ENCODE results near the gene RAB6A.
A peak's percentile ranks its signal among the peaks of the same experiment; 100 is the strongest.

The RAB6A gene

GRCh38 chr11:73766763-73767162 is 5.9 kb upstream of the RAB6A start:
- Histone ChIP-seq H3K4me3 (ENCODE audit: insufficient read depth, low read depth, low read length, poor library complexity, severe bottlenecking) (no peak overlapping the region), H3K36me3 (ENCODE audit: control insufficient read depth, insufficient read depth, low read length) (no peaks in the 10 kb centered on the region), H3K9me3 (ENCODE audit: control insufficient read depth, low read length) (no peaks in the 10 kb centered on the region), H3K27me3 (replicated peaks; ENCODE audit: control insufficient read depth, insufficient read depth, low read length, poor library complexity, severe bottlenecking) (no peaks in the 10 kb centered on the region), H3K4me1 (ENCODE audit: control insufficient read depth, insufficient read depth, low read length, poor library complexity, severe bottlenecking) (no peaks in the 10 kb centered on the region), H3K27ac (ENCODE audit: insufficient read depth, low read length, poor library complexity, severe bottlenecking) (no peak overlapping the region)
- no peak for DNase-seq

GRCh38 chr11:73762732-73763131 is 1.9 kb upstream of the RAB6A start:
- Histone ChIP-seq H3K9me3 (ENCODE audit: control insufficient read depth, low read length) (no peaks in the 10 kb centered on the region), H3K27me3 (replicated peaks; ENCODE audit: control insufficient read depth, insufficient read depth, low read length, poor library complexity, severe bottlenecking) (no peaks in the 10 kb centered on the region), H3K27ac (ENCODE audit: insufficient read depth, low read length, poor library complexity, severe bottlenecking) (no peak overlapping the region), H3K4me1 (ENCODE audit: control insufficient read depth, insufficient read depth, low read length, poor library complexity, severe bottlenecking) (no peaks in the 10 kb centered on the region), H3K4me3 (ENCODE audit: insufficient read depth, low read depth, low read length, poor library complexity, severe bottlenecking) (no peak overlapping the region), H3K36me3 (ENCODE audit: control insufficient read depth, insufficient read depth, low read length) (no peaks in the 10 kb centered on the region)
- DNase-seq, result no peak

- H3K36me3 ChIP-seq (ENCODE audit: control insufficient read depth, insufficient read depth, low read length), result no peaks in the 10 kb centered on the region
- DNase-seq, result no peak
- peak overlapping the region; percentile 44 for H3K4me3 ChIP-seq (ENCODE audit: insufficient read depth, low read depth, low read length, poor library complexity, severe bottlenecking)
- H3K4me1 ChIP-seq (ENCODE audit: control insufficient read depth, insufficient read depth, low read length, poor library complexity, severe bottlenecking), result no peaks in the 10 kb centered on the region
- no peaks in the 10 kb centered on the region for H3K9me3 ChIP-seq (ENCODE audit: control insufficient read depth, low read length)
- peak overlapping the region; percentile 66 for H3K27ac ChIP-seq (ENCODE audit: insufficient read depth, low read length, poor library complexity, severe bottlenecking)
- no peaks in the 10 kb centered on the region for H3K27me3 ChIP-seq (replicated peaks; ENCODE audit: control insufficient read depth, insufficient read depth, low read length, poor library complexity, severe bottlenecking)
These were observed 600 bp upstream of the RAB6A start for GRCh38 chr11:73761403-73761945.

GRCh38 chr11:73760135-73760678 is 667 bp downstream of the RAB6A start:
- Histone ChIP-seq H3K4me3 (ENCODE audit: insufficient read depth, low read depth, low read length, poor library complexity, severe bottlenecking) (peak overlapping the region; percentile 89), H3K27me3 (replicated peaks; ENCODE audit: control insufficient read depth, insufficient read depth, low read length, poor library complexity, severe bottlenecking) (no peaks in the 10 kb centered on the region), H3K9me3 (ENCODE audit: control insufficient read depth, low read length) (no peaks in the 10 kb centered on the region), H3K27ac (ENCODE audit: insufficient read depth, low read length, poor library complexity, severe bottlenecking) (peak overlapping the region; percentile 85), H3K4me1 (ENCODE audit: control insufficient read depth, insufficient read depth, low read length, poor library complexity, severe bottlenecking) (no peaks in the 10 kb centered on the region), H3K36me3 (ENCODE audit: control insufficient read depth, insufficient read depth, low read length) (no peaks in the 10 kb centered on the region)
- no peak for DNase-seq

GRCh38 chr11:73759610-73760134 is 1.2 kb downstream of the RAB6A start:
- H3K27ac ChIP-seq (ENCODE audit: insufficient read depth, low read length, poor library complexity, severe bottlenecking), result peak overlapping the region; percentile 85
- H3K4me1 ChIP-seq (ENCODE audit: control insufficient read depth, insufficient read depth, low read length, poor library complexity, severe bottlenecking), result no peaks in the 10 kb centered on the region
- no peaks in the 10 kb centered on the region for H3K9me3 ChIP-seq (ENCODE audit: control insufficient read depth, low read length)
- DNase-seq, result no peak
- peak overlapping the region; percentile 89 for H3K4me3 ChIP-seq (ENCODE audit: insufficient read depth, low read depth, low read length, poor library complexity, severe bottlenecking)
- H3K36me3 ChIP-seq (ENCODE audit: control insufficient read depth, insufficient read depth, low read length), result no peaks in the 10 kb centered on the region
- no peaks in the 10 kb centered on the region for H3K27me3 ChIP-seq (replicated peaks; ENCODE audit: control insufficient read depth, insufficient read depth, low read length, poor library complexity, severe bottlenecking)

- Histone ChIP-seq H3K36me3 (ENCODE audit: control insufficient read depth, insufficient read depth, low read length) (no peaks in the 10 kb centered on the region), H3K27me3 (replicated peaks; ENCODE audit: control insufficient read depth, insufficient read depth, low read length, poor library complexity, severe bottlenecking) (no peaks in the 10 kb centered on the region), H3K4me3 (ENCODE audit: insufficient read depth, low read depth, low read length, poor library complexity, severe bottlenecking) (no peak overlapping the region), H3K9me3 (ENCODE audit: control insufficient read depth, low read length) (no peaks in the 10 kb centered on the region), H3K4me1 (ENCODE audit: control insufficient read depth, insufficient read depth, low read length, poor library complexity, severe bottlenecking) (no peaks in the 10 kb centered on the region), H3K27ac (ENCODE audit: insufficient read depth, low read length, poor library complexity, severe bottlenecking) (no peak overlapping the region)
- DNase-seq, result no peak
These were observed 2.4 kb downstream of the RAB6A start for GRCh38 chr11:73758451-73758850.

GRCh38 chr11:73757598-73757997 is 3.3 kb downstream of the RAB6A start:
- Histone ChIP-seq H3K4me3 (ENCODE audit: insufficient read depth, low read depth, low read length, poor library complexity, severe bottlenecking) (no peak overlapping the region), H3K9me3 (ENCODE audit: control insufficient read depth, low read length) (no peaks in the 10 kb centered on the region), H3K27ac (ENCODE audit: insufficient read depth, low read length, poor library complexity, severe bottlenecking) (no peak overlapping the region), H3K36me3 (ENCODE audit: control insufficient read depth, insufficient read depth, low read length) (no peaks in the 10 kb centered on the region), H3K4me1 (ENCODE audit: control insufficient read depth, insufficient read depth, low read length, poor library complexity, severe bottlenecking) (peaks cover under 1% of the 10 kb centered on the region), H3K27me3 (replicated peaks; ENCODE audit: control insufficient read depth, insufficient read depth, low read length, poor library complexity, severe bottlenecking) (no peaks in the 10 kb centered on the region)
- DNase-seq, result no peak

- no peaks in the 10 kb centered on the region for H3K9me3 ChIP-seq (ENCODE audit: control insufficient read depth, low read length)
- no peak for DNase-seq
- no peaks in the 10 kb centered on the region for H3K36me3 ChIP-seq (ENCODE audit: control insufficient read depth, insufficient read depth, low read length)
- H3K4me1 ChIP-seq (ENCODE audit: control insufficient read depth, insufficient read depth, low read length, poor library complexity, severe bottlenecking), result peaks cover 9% of the 10 kb centered on the region
- H3K4me3 ChIP-seq (ENCODE audit: insufficient read depth, low read depth, low read length, poor library complexity, severe bottlenecking), result no peak overlapping the region
- H3K27ac ChIP-seq (ENCODE audit: insufficient read depth, low read length, poor library complexity, severe bottlenecking), result no peak overlapping the region
- H3K27me3 ChIP-seq (replicated peaks; ENCODE audit: control insufficient read depth, insufficient read depth, low read length, poor library complexity, severe bottlenecking), result no peaks in the 10 kb centered on the region
These were observed 5.2 kb downstream of the RAB6A start for GRCh38 chr11:73755670-73756069.

GRCh38 chr11:73753938-73754337 is 6.9 kb downstream of the RAB6A start:
- no peaks in the 10 kb centered on the region for H3K36me3 ChIP-seq (ENCODE audit: control insufficient read depth, insufficient read depth, low read length)
- no peak overlapping the region for H3K4me3 ChIP-seq (ENCODE audit: insufficient read depth, low read depth, low read length, poor library complexity, severe bottlenecking)
- H3K4me1 ChIP-seq (ENCODE audit: control insufficient read depth, insufficient read depth, low read length, poor library complexity, severe bottlenecking), result peaks cover 9% of the 10 kb centered on the region
- H3K27ac ChIP-seq (ENCODE audit: insufficient read depth, low read length, poor library complexity, severe bottlenecking), result no peak overlapping the region
- DNase-seq, result no peak
- no peaks in the 10 kb centered on the region for H3K27me3 ChIP-seq (replicated peaks; ENCODE audit: control insufficient read depth, insufficient read depth, low read length, poor library complexity, severe bottlenecking)
- H3K9me3 ChIP-seq (ENCODE audit: control insufficient read depth, low read length), result no peaks in the 10 kb centered on the region

- DNase-seq, result no peak
- Histone ChIP-seq H3K27ac (ENCODE audit: insufficient read depth, low read length, poor library complexity, severe bottlenecking) (no peak overlapping the region), H3K4me1 (ENCODE audit: control insufficient read depth, insufficient read depth, low read length, poor library complexity, severe bottlenecking) (peaks cover 9% of the 10 kb centered on the region), H3K27me3 (replicated peaks; ENCODE audit: control insufficient read depth, insufficient read depth, low read length, poor library complexity, severe bottlenecking) (no peaks in the 10 kb centered on the region), H3K4me3 (ENCODE audit: insufficient read depth, low read depth, low read length, poor library complexity, severe bottlenecking) (no peak overlapping the region), H3K9me3 (ENCODE audit: control insufficient read depth, low read length) (no peaks in the 10 kb centered on the region), H3K36me3 (ENCODE audit: control insufficient read depth, insufficient read depth, low read length) (no peaks in the 10 kb centered on the region)
These were observed 8.0 kb downstream of the RAB6A start for GRCh38 chr11:73752903-73753302.
